Measurements from ENCODE around the gene TFEB.

Gene TFEB

DNA sequence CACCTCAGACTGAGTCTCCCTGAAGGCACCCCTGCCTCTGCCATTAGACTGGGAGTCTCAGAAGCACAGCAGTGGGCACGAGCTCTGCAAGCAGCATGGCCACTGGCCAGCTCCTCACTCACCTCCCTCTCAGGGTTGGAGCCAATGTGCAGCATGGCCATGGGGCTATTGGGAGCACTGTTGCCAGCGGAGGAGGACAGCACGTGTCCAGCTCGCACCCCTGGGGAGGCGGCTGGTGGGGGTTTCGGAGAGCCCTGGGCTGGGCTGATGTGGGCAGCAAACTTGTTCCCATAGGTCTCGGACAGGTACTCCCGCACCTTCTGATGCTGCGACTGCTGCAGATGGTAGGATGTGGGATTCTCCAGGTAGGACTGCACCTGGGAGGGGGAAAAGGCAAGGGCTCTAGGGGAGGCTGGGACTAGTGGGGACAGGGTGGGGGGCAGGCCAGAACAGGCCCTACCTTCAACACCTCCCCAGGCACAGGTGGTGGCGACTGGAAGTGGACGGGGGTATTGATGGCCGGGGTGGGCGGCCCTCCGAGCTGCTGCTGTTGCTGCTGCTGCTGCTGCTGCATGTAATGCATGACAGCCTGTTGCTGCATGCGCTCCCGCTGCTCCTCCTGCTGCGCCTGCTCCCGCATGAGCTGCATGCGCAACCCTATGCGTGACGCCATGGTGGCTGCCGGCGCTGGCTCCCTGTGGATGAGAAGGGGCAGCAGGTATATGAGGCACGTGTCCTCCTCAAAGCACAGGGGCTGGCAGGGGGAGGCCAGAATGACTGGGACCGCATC is 44.7 kb downstream of the TFEB start:
- no peak for DNase-seq (ENCODE audit: low spot score)

- no peak for DNase-seq (ENCODE audit: low spot score)
These were observed 46.0 kb downstream of the TFEB start for GRCh38 chr6:41689171-41690008.

DNA sequence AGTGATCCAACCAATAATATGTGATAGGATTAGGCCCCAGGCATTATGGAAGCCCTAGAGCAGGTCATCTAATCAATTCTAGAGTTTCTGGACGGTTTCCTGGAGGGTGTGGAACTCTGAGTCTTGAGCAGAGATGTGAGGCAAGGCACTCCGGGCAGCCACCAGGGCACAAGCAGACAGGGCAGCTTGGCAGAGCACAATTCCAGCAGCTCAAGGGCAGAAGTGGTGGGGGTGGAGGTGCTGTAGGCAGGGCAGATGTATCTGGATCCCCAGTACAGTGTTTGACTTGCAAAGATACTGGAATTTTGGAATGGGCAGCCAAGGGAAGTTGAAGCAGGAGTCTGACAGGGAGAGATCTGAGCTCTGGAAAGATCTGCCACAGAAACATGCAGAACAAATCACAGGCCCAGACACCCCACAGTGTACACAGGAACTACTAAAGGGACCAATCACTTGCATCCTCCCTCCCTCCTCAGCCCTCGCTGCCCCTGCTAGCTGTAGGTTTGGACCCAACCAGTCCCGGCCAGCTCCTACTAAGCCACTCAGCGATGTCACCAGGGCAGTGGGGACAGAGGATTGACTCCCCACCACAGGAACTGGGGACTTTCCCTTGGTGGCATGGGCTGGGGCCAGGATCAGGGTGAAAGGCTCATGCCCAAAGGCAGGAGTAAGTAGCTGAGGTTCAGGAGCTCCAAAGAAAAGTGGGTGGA is 47.0 kb downstream of the TFEB start:
- DNase-seq (ENCODE audit: low spot score): no peak

- DNase-seq (ENCODE audit: low spot score): no peak
These were observed 47.8 kb downstream of the TFEB start for GRCh38 chr6:41687501-41688175.

GRCh38 chr6:41685641-41686380 is 49.6 kb downstream of the TFEB start:
- DNase-seq (ENCODE audit: low spot score): no peak

- DNase-seq (ENCODE audit: low spot score): no peak
These were observed 50.9 kb downstream of the TFEB start for GRCh38 chr6:41684311-41685180.

- peak; percentile 63 for DNase-seq (ENCODE audit: low spot score)
These were observed 51.7 kb downstream of the TFEB start for GRCh38 chr6:41683523-41684310.

DNA sequence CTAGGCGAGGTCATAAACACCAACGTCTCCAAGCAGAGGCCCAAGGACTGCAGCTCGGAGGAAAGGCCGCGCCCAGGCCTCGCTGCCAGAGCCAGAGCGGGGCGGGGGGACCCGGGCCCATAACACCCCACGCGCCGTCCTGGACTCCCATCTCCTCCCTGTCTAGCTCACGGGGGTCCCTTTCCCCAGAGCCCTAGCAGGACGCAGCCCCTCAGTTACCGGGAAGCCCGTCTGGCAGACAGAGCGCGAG is 52.2 kb downstream of the TFEB start:
- DNase-seq (ENCODE audit: low spot score): no peak

DNA sequence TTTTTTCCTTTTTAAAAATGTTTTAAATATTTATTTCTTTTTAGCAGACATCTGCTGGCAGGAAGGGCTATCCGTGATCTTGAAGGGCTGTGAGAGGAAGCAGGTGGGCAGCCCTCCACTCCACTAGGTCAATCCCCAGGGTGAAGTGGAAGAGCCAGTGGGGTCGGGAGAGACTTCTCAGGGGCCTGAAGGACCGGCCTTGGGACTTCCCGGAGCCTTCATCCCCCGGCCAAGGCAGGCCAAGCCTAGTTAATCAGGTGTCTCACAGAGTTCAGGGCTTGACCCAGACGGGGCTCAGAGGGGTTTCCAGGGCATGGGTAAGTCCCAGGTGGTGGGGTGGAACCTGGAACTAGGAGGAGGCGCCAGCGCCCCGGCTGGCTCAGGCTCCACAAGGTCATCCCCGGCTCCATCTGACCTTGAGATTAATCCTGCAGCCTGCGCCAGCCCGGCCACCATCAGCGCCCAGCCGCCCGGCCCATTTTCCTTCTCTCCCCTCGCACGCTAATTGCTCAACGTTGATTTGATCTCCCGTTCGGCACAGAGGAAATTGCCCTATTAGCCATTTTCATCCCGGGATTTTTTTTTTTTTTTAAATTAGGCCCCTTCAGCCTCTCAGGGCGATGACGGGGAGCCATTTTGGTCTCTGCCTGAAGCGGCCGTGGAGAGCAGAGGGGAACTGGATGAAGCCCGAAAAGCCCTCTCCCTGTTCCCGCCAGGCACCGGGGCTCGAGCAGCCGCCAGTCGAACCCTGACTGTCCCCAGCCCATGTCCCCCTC is 52.7 kb downstream of the TFEB start:
- DNase-seq (ENCODE audit: low spot score): no peak

GRCh38 chr6:41682056-41682477 is 53.3 kb downstream of the TFEB start:
- peak; percentile 41 for DNase-seq (ENCODE audit: low spot score)

DNA sequence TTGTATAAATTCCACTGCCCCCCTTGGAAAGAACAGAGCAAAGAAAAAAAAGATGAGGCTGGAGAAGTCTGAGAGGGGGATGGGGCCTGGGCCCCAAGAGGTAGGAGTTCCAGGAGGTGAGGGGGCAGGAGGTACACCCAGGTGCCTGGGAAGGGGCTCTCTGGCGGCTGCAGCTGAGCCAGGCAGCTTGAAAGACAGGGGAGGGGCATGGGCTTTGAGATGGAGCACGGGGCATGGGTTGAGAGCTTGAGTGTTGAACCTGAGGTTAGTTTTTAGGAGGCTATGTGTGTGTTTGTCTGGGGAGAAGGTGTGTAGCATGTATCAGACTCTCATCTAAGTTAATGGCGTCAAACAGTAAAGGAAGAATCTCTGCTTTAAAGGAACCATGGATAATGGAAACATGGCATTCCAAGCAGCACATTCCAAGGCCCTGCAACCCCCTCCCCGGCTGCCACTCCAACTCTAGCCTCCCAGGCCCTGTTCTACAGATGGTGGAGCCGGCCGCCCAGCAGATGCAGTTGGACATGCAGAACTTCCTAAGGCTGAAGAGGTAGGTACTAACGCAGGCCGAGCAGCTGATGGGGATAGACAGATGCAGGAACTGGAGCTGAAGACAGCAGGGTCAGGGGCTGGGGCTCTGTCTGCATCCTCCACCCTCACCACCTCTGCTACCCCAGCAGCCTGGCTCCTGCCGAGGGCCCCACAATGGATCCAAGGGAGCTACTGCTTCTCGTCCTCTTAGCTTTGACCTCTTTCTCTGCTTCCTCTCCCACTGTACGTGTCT is 55.0 kb downstream of the TFEB start:
- no peak for DNase-seq (ENCODE audit: low spot score)

DNA sequence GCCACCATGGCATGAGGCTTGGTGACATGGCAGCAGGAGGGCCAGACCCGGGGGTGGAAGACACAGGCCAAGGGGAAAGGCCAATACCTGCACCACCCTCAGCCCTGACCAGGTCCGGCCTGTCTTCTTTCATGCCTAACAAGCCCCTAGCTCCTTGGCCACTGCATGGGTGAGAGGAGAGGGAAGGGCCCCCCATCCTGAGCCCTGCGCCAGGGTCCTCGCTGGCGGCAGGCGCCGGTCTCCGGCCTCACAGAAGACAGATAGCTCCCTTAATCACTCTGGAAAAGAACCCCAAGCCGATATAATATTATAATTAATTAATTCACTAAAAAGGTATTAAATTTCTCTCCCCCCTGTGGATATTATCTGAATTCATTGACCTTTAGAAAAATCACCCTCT is 55.7 kb downstream of the TFEB start:
- DNase-seq (ENCODE audit: low spot score): no peak

DNA sequence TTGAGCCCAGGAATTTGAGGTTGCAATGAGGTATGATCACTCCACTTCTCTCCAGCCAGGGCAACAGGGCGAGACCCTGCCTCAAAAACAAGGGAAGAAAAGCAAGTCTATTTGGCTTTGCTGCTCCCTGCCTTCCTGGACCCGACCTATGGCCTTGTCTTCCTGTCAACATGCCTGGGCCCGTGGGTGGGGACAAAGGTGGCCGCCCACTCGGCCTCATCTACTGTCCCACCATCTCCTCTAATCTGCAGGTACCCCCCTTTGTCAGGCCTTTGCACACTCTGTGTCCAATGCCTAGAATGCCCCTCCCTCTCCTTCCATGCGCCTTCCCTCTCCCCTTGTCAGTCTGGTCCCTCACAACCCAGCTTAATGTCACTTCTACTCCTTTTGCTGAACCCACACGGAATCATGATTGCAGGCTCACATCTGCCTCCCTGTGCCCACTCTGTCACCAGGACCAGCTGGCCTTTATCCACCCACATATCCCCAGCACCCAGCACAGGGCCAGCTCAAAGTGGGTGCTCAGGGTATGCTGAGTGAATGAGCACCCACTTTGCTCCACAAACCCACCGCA is 56.8 kb downstream of the TFEB start:
- no peak for DNase-seq (ENCODE audit: low spot score)

DNA sequence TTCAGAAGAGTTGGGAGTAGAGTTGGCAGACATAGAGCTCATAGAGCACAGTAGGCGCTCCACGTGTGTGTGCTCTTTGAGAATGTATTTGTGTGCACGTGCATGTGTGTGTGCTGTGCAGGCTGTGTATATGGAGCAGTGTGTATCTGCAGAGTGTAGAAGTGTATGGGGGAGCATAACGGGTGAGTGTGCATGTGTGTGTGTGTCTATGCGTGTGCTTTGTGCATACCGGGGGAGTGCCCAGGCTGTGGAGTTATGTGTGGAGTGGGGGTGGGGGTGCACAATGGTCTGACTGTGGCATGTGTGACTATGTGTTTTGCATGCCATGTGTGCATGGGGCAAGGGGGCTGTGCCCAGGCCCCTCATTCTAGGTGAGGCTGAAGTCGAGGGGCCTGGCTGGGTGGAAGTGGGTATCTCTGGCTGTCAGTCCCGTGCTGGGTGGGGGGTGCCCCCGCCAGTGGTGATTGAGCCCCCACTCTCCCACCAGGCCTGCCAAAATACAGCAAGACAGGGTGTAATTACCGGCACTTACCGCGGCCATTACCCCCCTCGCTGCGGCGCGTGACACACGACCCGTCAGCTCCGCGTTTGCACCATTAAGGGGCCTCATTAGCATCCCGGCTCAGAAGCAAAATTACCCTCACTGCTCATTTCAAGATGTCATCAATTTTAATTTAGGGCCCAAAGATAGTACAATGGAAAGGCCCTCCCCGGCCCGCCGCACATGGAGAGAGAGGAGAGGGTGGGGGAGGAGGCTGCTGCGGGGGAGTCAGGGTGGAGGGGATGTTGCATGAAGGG is 58.1 kb downstream of the TFEB start:
- no peak for DNase-seq (ENCODE audit: low spot score)

GRCh38 chr6:41676431-41676830 is 59.0 kb downstream of the TFEB start:
- DNase-seq (ENCODE audit: low spot score): no peak

DNA sequence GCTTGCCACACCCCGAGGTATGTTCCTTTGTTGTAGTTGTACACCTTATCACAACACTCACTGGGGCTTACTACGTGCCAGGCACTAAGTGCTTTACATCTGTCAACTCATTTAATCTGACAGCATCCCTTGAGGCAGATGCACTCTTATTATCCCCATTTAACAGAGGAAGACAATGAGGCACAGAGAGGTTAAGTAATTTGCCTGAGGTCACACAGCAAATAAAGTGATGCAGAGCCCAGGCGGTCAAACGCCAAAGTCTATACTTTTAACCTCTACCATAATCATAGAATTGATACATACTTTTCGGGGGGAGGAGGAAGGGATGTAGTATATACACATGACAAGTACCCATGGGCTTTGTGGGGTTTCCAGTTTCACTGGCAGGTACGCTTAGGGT is 59.4 kb downstream of the TFEB start:
- no peak for DNase-seq (ENCODE audit: low spot score)

- no peak for DNase-seq (ENCODE audit: low spot score)
These were observed 60.1 kb downstream of the TFEB start for GRCh38 chr6:41675176-41675775.
